ENCODE measurements around the gene ENTR1.

ENTR1 gene

GRCh38 chr9:136354592-136355085 lies 55.8 kb downstream of the ENTR1 start:
- DNase-seq (ENCODE audit: low spot score), result no peak

GRCh38 chr9:136353757-136354488 lies 56.5 kb downstream of the ENTR1 start:
- Mint-ChIP-seq H3K27me3 (ENCODE audit: low read depth) (no peaks in the 10 kb centered on the region), H3K4me1 (ENCODE audit: low read depth) (no peaks in the 10 kb centered on the region), H3K27ac (no peak overlapping the region), H3K9me3 (no peaks in the 10 kb centered on the region), H3K4me3 (no peak overlapping the region), H3K36me3 (ENCODE audit: low read depth) (no peaks in the 10 kb centered on the region)
- no peak for DNase-seq (ENCODE audit: low spot score)

More at GRCh38 chr9:136354592-136355085, 55.8 kb downstream of the ENTR1 start:
- Mint-ChIP-seq H3K36me3 (ENCODE audit: low read depth) (no peaks in the 10 kb centered on the region), H3K27me3 (ENCODE audit: low read depth) (no peaks in the 10 kb centered on the region), H3K4me1 (ENCODE audit: low read depth) (no peaks in the 10 kb centered on the region), H3K27ac (no peak overlapping the region), H3K9me3 (no peaks in the 10 kb centered on the region), H3K4me3 (no peak overlapping the region)

- Mint-ChIP-seq H3K36me3 (ENCODE audit: low read depth) (no peaks in the 10 kb centered on the region), H3K4me3 (no peak overlapping the region), H3K9me3 (no peaks in the 10 kb centered on the region), H3K4me1 (ENCODE audit: low read depth) (no peaks in the 10 kb centered on the region), H3K27me3 (ENCODE audit: low read depth) (no peaks in the 10 kb centered on the region), H3K27ac (no peak overlapping the region)
- DNase-seq (ENCODE audit: low spot score), result no peak
Observed at GRCh38 chr9:136353088-136353487, 57.3 kb downstream of the ENTR1 start.

GRCh38 chr9:136352682-136353081 lies 57.7 kb downstream of the ENTR1 start:
- Mint-ChIP-seq H3K27ac (no peak overlapping the region), H3K4me3 (no peak overlapping the region), H3K36me3 (ENCODE audit: low read depth) (no peaks in the 10 kb centered on the region), H3K9me3 (no peaks in the 10 kb centered on the region), H3K4me1 (ENCODE audit: low read depth) (no peaks in the 10 kb centered on the region), H3K27me3 (ENCODE audit: low read depth) (no peaks in the 10 kb centered on the region)
- DNase-seq (ENCODE audit: low spot score), result no peak

Data from T-helper 2 cell treated with Interferon-gamma antibody and Interleukin-4, amounts not matched to agents 5 μg/mL and 100 μg/mL, for 36 hours (primary cell).